Sigmoid colon (tissue), 7 donors: ENCODE results near the gene INKA1. TPM values are rescaled to one million over a fixed set of nuclear protein-coding genes. Genes with fewer than 3 reads are reported as not detected.
"Not testable (repeated sequence)": the region's sequence is repeated elsewhere in the genome, so short reads cannot be mapped to it uniquely, and the experiment has no call there.

ENCODE experiments used
- DNase-seq: peaks from one replicate; pipeline ENCODE4 v3.0.0-alpha.2; 2019
- H3K27ac ChIP-seq, 4 donors: fragments of 200-600 bp; sonication (generic); one replicate each; pipeline ENCODE4 v1.5.1; 2016 to 2019; ENCODE audit warnings: mild to moderate bottlenecking in 1 of 4
- H3K27me3 ChIP-seq, 3 donors: fragments of 200-600 bp; sonication (generic); one replicate each; pipeline ENCODE4 v1.5.1; 2019; ENCODE audit warnings: mild to moderate bottlenecking in 1 of 3
- H3K36me3 ChIP-seq, 4 donors: fragments of 200-600 bp; sonication (generic); one replicate each; pipeline ENCODE4 v1.5.1; 2016 to 2019
- H3K4me1 ChIP-seq, 4 donors: fragments of 200-600 bp; sonication (generic); one replicate each; pipeline ENCODE4 v1.5.1; 2017 to 2019
- H3K4me3 ChIP-seq, 4 donors: fragments of 200-600 bp; sonication (generic); one replicate each; pipeline ENCODE4 v1.5.1; 2017 to 2019; ENCODE audit warnings: mild to moderate bottlenecking in 2 of 4, moderate library complexity in 1 of 4
- H3K9me3 ChIP-seq, 4 donors: fragments of 200-600 bp in 3 of 4; sonication (generic) in 3 of 4; one replicate each; pipeline versions ENCODE4 v1.5.1 to v1.6.1; 2013 to 2019
- CTCF ChIP-seq, 4 experiments: fragments of 450-650 bp in 3 of 4; fragments of 200-600 bp in 1 of 4; IDR thresholded peaks; one replicate each; pipeline ENCODE4 v1.5.1; 2016 to 2019; ENCODE audit warnings: antibody characterized with exemption in 4 of 4, mild to moderate bottlenecking in 3 of 4, moderate library complexity in 2 of 4
- EP300 ChIP-seq, 4 donors: sonication (generic); formaldehyde crosslinking; IDR thresholded peaks; one replicate each; pipeline ENCODE4 v1.6.1; 2017; ENCODE audit warnings: antibody characterized with exemption in 4 of 4
- POLR2A ChIP-seq, 2 donors: fragments of 450-650 bp; IDR thresholded peaks; one replicate each; pipeline ENCODE4 v1.6.1; 2016; ENCODE audit warnings: antibody characterized with exemption in 2 of 2, mild to moderate bottlenecking in 2 of 2, moderate library complexity in 2 of 2
- POLR2AphosphoS5 ChIP-seq, 4 donors: sonication (generic); formaldehyde crosslinking; IDR thresholded peaks; one replicate each; pipeline ENCODE4 v1.6.1; 2017; ENCODE audit warnings: antibody characterized with exemption in 4 of 4
- WGBS, 2 donors: extraction: QIAGEN DNeasy Blood & Tissue Kit; methylation state at CpG; one replicate each; pipeline ENCODE4 v1.1.7; 2013; 5-methylcytosine and 5-hydroxymethylcytosine counted together
- intact Hi-C: fragments of 100-400 bp; cut with DNase I; formaldehyde crosslinking; loops from one replicate; pipeline ENCODE4 v1.15.1; 2023
- polyA plus RNA-seq, 3 donors: library from polyadenylated mRNA; stranded (reverse); fragments of 200-250 nt; gene quantifications; one replicate each; pipeline ENCODE4 v1.2.3, GENCODE V29; 2013
- total RNA-seq, 4 donors: library from RNA; depleted of rRNA; stranded (reverse); fragments of >200 nt; gene quantifications; one replicate each; pipeline ENCODE4 v1.1.0, GENCODE V29; 2016
- donor health status: healthy with polysubstance abuse.
- donor health status: Bipolar disorder and iron deficiency.
- donor health status: healthy.

INKA1 gene
- total and polyA plus RNA-seq, 7 donors: 0.60 to 5.0 (median 3.7) TPM; not detected in 1

GRCh38 chr3:49780080-49780974 is 22.7 kb upstream of the INKA1 start:
- no peak overlapping the region for H3K4me3 ChIP-seq
- no peaks in the 10 kb centered on the region for H3K9me3 ChIP-seq
- H3K27me3 ChIP-seq: no peaks in the 10 kb centered on the region
- H3K36me3 ChIP-seq: peaks cover 0 to 49% (median 3%) of the 10 kb centered on the region in 4 donors
- DNase-seq: peak; percentile 24
- no peak overlapping the region for H3K27ac ChIP-seq
- H3K4me1 ChIP-seq: peaks cover 0 to 63% (median 54%) of the 10 kb centered on the region in 4 donors
- WGBS, 2 donors: 52 to 63% methylated on average over 4 of the region's 4 CpGs
- intact Hi-C loops: no loop called here
- no peak for TF ChIP-seq CTCF (IDR thresholded peaks at IDR 0.05)
- no peak for TF ChIP-seq POLR2A (IDR thresholded peaks at IDR 0.05)
- TF ChIP-seq POLR2AphosphoS5 (IDR thresholded peaks at IDR 0.05): no peak
- no peak for TF ChIP-seq EP300 (IDR thresholded peaks at IDR 0.05)

GRCh38 chr3:49780975-49781365 is 22.1 kb upstream of the INKA1 start:
- intact Hi-C loops, H3K27ac ChIP-seq, H3K27me3 ChIP-seq, H3K4me3 ChIP-seq, H3K9me3 ChIP-seq: not testable (repeated sequence)
- peaks cover 0 to 61% (median 55%) of the 10 kb centered on the region in 4 donors for H3K4me1 ChIP-seq
- H3K36me3 ChIP-seq: peaks cover 0 to 49% (median 3%) of the 10 kb centered on the region in 4 donors
- DNase-seq: peak; percentile 27
- WGBS, 2 donors: 89 to 92% methylated on average over 9 of the region's 9 CpGs

- H3K36me3 ChIP-seq: peaks cover 0 to 48% (median 3%) of the 10 kb centered on the region in 4 donors
- no peak overlapping the region for H3K4me3 ChIP-seq
- intact Hi-C loops: no loop called here
- 86 to 88% methylated on average over 5 of the region's 5 CpGs for WGBS, 2 donors
- H3K9me3 ChIP-seq: no peaks in the 10 kb centered on the region
- TF ChIP-seq POLR2A (IDR thresholded peaks at IDR 0.05): no peak
- no peak for TF ChIP-seq POLR2AphosphoS5 (IDR thresholded peaks at IDR 0.05)
- TF ChIP-seq CTCF (IDR thresholded peaks at IDR 0.05): no peak
- no peak for TF ChIP-seq EP300 (IDR thresholded peaks at IDR 0.05)
- no peak overlapping the region for H3K27ac ChIP-seq
- H3K4me1 ChIP-seq: peaks cover 0 to 60% (median 55%) of the 10 kb centered on the region in 4 donors
- no peaks in the 10 kb centered on the region for H3K27me3 ChIP-seq
- peak; percentile 26 for DNase-seq
Observed at GRCh38 chr3:49781415-49782199, 21.5 kb upstream of the INKA1 start.

GRCh38 chr3:49782277-49782676 is 20.8 kb upstream of the INKA1 start:
- intact Hi-C loops, H3K4me3 ChIP-seq, H3K27ac ChIP-seq, H3K9me3 ChIP-seq, H3K27me3 ChIP-seq: not testable (repeated sequence)
- peak; percentile 54 for DNase-seq
- Histone ChIP-seq H3K4me1 (peaks cover 0 to 66% (median 62%) of the 10 kb centered on the region in 4 donors), H3K36me3 (peaks cover 0 to 42% (median under 1%) of the 10 kb centered on the region in 4 donors)
- 93 to 94% methylated on average over 9 of the region's 9 CpGs for WGBS, 2 donors

- no peak for TF ChIP-seq POLR2AphosphoS5 (IDR thresholded peaks at IDR 0.05)
- TF ChIP-seq POLR2A (IDR thresholded peaks at IDR 0.05): no peak
- TF ChIP-seq CTCF (IDR thresholded peaks at IDR 0.05): no peak
- Histone ChIP-seq H3K4me3 (peak overlapping the region; percentile 97 to 100 (median 100)), H3K4me1 (peaks cover 0 to 55% (median 55%) of the 10 kb centered on the region in 4 donors), H3K36me3 (peaks cover 0 to 36% (median 0%) of the 10 kb centered on the region in 4 donors), H3K9me3 (no peaks in the 10 kb centered on the region), H3K27ac (peak overlapping the region; percentile 93 to 99 (median 99)), H3K27me3 (no peaks in the 10 kb centered on the region)
- intact Hi-C loops: loop anchor here (5.0 kb wide), 1 partner anchor 63 kb away; the partner anchor contains the start of gene GMPPB
- DNase-seq: peak; percentile 76
- 2 to 3% methylated on average over 50 of the region's 50 CpGs for WGBS, 2 donors
Observed at GRCh38 chr3:49785565-49786356, 17.3 kb upstream of the INKA1 start.
